Measurements from ENCODE around the gene MAPK10.

The MAPK10 gene

GRCh38 chr4:86033171-86033570 lies 326.7 kb downstream of the MAPK10 start:
- no peak for TF ChIP-seq CTCF (IDR thresholded peaks at IDR 0.05)

DNA sequence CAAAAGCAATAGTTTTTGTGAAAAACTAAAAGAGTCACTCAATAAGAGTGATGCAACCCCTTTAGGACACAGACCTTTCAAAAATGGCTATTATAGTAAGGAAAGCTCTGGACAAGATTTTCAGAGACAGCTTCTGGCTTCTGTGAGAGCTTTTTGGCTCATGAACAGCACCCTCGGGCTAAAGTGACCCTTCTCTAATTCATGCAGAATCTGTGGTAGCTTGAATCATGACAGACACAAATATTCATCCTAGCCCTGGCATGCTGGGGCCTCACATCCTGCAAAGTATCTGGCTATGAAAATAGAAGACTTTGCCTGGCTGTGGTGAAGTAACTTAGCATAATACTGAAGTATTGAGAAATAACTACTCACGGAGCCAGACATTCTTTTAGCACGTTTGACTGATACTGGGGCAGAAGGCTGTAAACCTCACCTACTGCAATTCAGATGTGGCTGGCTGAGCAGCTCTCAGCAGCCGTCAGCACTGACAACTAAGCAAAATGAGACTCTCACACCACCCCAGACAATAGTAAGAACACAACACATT lies 327.3 kb downstream of the MAPK10 start:
- no peak for TF ChIP-seq CTCF (IDR thresholded peaks at IDR 0.05)

GRCh38 chr4:86031927-86032326 lies 327.9 kb downstream of the MAPK10 start:
- TF ChIP-seq CTCF (IDR thresholded peaks at IDR 0.05) = no peak

GRCh38 chr4:86026720-86027119 lies 333.1 kb downstream of the MAPK10 start:
- TF ChIP-seq CTCF (IDR thresholded peaks at IDR 0.05) = no peak

DNA sequence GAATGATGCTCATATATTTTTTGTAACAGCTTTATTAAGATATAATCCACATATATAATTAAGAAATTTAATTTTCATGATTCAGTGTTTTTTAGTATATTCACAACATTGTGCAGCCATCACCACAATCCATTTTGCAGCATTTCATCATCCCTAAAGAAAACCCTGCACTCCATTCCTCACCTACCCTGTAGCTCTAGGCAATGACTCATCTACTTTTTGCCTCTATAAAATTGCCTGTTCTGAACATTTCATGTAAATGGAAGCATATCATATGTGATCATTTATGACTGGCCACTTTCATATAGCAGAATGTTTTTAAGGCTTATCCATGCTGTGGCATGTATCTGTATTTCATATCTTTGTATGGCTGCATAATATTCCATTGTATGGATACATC lies 339.9 kb downstream of the MAPK10 start:
- TF ChIP-seq CTCF (IDR thresholded peaks at IDR 0.05) = no peak

DNA sequence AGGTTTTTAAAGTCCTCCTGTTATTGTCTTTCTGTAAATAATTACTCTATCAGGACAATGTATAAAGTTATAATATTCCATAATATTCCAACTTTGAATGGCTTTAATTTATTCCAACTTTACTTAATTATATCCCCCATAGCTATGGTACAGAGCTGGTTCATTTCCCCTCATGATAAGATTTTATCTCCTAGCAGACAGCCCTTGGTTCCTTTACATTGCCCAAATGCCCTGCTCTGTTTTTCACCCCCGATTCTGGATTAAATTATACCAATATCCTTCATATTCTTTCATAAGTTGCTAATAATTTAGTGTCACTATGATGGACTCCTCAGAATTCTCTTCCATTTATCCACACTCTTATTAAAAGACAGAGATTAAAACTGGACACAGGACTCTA lies 340.5 kb downstream of the MAPK10 start:
- TF ChIP-seq CTCF (IDR thresholded peaks at IDR 0.05) = no peak

DNA sequence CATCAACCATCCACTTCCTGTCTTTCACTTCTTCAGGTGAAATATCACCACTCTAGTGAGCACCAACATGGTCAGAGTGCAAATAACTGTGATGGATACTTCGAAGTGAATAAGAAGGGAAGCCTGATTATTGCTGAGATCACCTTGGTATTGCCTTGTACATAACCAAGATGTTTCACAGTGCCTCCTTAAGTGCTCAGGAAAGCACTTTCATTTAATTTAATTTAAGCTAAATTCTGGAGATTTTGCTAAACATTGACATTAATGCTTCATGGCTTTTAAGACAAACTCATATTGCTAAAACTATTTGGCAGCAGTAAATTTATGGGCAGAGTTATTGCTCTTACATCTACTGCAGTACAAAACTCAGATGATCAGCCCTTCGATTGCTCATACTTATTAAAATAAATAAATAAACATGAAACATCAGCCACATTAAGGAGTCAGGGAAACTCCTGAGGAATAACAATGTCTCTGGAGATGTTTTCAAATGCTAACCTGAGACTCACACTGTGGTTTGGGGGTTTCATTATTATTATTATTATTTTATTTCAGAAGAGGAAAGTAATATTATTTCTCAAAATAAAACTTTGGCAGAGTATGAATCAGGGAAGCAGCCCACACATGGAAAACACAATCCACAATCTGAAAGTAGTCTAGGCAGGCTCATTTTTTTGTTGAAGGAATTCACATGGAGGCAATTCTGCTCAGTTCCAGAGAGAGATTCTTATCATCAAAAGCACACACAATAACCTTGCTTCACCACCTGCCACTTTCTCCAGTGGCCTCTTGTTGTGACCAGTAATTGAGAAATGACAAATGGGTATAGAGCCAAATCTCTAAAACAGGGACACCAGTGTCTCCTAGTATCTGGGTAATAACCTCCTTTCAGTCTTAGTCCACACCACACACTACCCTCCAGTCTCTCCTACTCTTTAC lies 344.2 kb downstream of the MAPK10 start:
- TF ChIP-seq CTCF (IDR thresholded peaks at IDR 0.05) = no peak

All from LNCAP (cell line).